Measurements from ENCODE around the gene ARIH1. TPM values are rescaled to one million over a fixed set of nuclear protein-coding genes. Genes with fewer than 3 reads are reported as not detected.
"Not testable (repeated sequence)": the region's sequence is repeated elsewhere in the genome, so short reads cannot be mapped to it uniquely, and the experiment has no call there.

Gene ARIH1
- total RNA-seq, 1 experiment from 2014 or later: 187 TPM

DNA sequence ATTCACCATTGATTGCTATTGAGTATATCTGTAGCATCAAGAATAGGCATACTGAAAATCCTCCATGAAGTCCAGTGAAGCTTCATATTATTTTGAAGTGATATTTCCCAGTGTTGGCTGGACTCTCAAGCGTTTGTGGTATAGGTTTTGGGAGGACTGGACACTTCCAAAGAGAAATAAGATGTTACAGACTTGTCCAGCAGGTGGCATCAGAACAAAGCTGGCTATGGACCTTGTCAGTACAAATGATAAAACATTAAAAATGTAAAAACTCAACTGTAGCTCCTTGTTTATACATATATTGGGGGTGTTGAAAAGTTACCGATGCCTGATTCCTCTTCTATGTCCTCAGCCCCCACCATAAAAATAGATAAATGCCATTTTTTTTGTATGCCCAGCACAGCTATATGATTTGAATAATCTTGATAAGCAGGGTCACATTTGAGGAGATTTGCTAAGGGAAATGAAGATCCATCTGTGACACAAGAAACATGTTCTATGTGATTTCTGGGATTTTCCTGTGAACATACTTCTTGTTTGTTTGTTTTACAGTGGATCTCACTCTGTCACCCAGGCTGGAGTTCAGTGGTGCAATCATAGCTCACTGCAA, 125.8 kb downstream of the ARIH1 start:
- H3K27ac ChIP-seq (ENCODE audit: low read depth, low read length, poor library complexity, severe bottlenecking): no peak overlapping the region
- H3K9me3 ChIP-seq (ENCODE audit: low read depth, low read length, poor library complexity, severe bottlenecking): no peaks in the 10 kb centered on the region
- ChIA-PET CTCF (interaction anchor here (0.5 to 1.2 kb wide), 7 partner anchors 11 to 287 kb away, joined by 3 to 5 read pairs (median 3); no protein-coding TSS in a partner anchor), POLR2A (ENCODE audit: low non-redundant PET) (no interaction called here)
- intact Hi-C loops (cut with micrococcal nuclease; ENCODE audit: unreplicated experiment): no loop called here
- no peak for TF ChIP-seq EZH2 (IDR thresholded peaks at IDR 0.05; ENCODE audit: borderline replicate concordance, low read depth, low read length, poor library complexity, severe bottlenecking)
- TF ChIP-seq, protein P1, sequence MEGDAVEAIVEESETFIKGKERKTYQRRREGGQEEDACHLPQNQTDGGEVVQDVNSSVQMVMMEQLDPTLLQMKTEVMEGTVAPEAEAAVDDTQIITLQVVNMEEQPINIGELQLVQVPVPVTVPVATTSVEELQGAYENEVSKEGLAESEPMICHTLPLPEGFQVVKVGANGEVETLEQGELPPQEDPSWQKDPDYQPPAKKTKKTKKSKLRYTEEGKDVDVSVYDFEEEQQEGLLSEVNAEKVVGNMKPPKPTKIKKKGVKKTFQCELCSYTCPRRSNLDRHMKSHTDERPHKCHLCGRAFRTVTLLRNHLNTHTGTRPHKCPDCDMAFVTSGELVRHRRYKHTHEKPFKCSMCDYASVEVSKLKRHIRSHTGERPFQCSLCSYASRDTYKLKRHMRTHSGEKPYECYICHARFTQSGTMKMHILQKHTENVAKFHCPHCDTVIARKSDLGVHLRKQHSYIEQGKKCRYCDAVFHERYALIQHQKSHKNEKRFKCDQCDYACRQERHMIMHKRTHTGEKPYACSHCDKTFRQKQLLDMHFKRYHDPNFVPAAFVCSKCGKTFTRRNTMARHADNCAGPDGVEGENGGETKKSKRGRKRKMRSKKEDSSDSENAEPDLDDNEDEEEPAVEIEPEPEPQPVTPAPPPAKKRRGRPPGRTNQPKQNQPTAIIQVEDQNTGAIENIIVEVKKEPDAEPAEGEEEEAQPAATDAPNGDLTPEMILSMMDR (conservative IDR thresholded peaks at IDR 0.05; ENCODE audit: low read depth, low read length): peak; percentile 79
- no peak overlapping the region for H3K4me3 ChIP-seq (ENCODE audit: low read depth, low read length, poor library complexity, severe bottlenecking)
- H3K4me1 ChIP-seq (ENCODE audit: insufficient read depth, low read length, poor library complexity, severe bottlenecking): no peaks in the 10 kb centered on the region
- BruUV-seq (replicated peaks): no TSS peak
- peak; percentile 60 for DNase-seq (ENCODE audit: low spot score)
- no peaks in the 10 kb centered on the region for H3K36me3 ChIP-seq (ENCODE audit: insufficient read depth, low read length, poor library complexity, severe bottlenecking)
- H3K27me3 ChIP-seq (replicated peaks; ENCODE audit: insufficient read depth, low read depth, low read length, poor library complexity): no peaks in the 10 kb centered on the region

DNA sequence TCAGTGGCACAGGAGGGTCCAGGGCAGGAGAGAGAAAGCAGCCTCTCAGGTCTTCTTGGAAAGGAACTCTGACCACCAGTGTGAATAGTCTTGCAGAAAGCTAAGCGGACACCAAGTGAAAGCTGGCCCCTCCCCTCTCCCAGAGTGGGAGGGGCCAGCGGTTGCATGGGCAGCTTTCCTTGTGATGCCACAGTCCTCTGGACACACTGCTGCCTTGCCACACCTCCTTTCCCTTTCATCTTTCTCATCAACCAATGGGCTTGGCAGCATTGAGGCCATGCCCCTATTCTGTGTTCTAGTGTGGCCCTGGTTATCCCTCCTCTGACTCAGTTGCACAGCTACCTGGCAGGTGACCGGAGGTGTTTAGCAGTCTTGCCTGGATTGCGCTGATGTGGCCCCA, 130.7 kb downstream of the ARIH1 start:
- Histone ChIP-seq H3K4me3 (ENCODE audit: low read depth, low read length, poor library complexity, severe bottlenecking) (no peak overlapping the region), H3K36me3 (ENCODE audit: insufficient read depth, low read length, poor library complexity, severe bottlenecking) (no peaks in the 10 kb centered on the region), H3K9me3 (ENCODE audit: low read depth, low read length, poor library complexity, severe bottlenecking) (no peaks in the 10 kb centered on the region), H3K27ac (ENCODE audit: low read depth, low read length, poor library complexity, severe bottlenecking) (no peak overlapping the region), H3K27me3 (replicated peaks; ENCODE audit: insufficient read depth, low read depth, low read length, poor library complexity) (no peaks in the 10 kb centered on the region), H3K4me1 (ENCODE audit: insufficient read depth, low read length, poor library complexity, severe bottlenecking) (no peaks in the 10 kb centered on the region)
- DNase-seq (ENCODE audit: low spot score): peak; percentile 21
- no peak for TF ChIP-seq EZH2 (IDR thresholded peaks at IDR 0.05; ENCODE audit: borderline replicate concordance, low read depth, low read length, poor library complexity, severe bottlenecking)
- ChIA-PET POLR2A (ENCODE audit: low non-redundant PET) (no interaction called here), CTCF (no interaction called here)
- intact Hi-C loops (cut with micrococcal nuclease; ENCODE audit: unreplicated experiment): no loop called here
- BruUV-seq (replicated peaks): no TSS peak

DNA sequence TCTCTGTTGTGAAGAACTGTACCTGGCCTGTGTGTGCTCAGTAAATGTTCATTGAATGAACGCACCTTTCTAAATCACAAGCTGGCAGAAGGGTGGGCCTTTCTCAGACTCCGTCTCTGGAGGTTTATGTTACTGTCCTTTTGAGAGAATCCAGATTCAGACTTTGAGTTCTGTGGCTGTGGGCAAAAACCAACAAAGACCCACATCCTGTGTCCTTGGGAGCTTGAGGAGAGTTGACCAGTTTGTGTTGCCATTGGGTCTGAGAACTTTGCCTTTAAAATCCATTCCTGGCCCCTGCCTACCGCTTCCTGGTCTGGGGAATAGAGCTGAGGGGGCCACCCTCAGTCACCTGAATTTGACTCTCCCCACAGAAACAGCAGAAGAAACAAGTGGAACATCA, 134.0 kb downstream of the ARIH1 start:
- DNase-seq (ENCODE audit: low spot score); CTCF ChIA-PET: not testable (repeated sequence)

DNA sequence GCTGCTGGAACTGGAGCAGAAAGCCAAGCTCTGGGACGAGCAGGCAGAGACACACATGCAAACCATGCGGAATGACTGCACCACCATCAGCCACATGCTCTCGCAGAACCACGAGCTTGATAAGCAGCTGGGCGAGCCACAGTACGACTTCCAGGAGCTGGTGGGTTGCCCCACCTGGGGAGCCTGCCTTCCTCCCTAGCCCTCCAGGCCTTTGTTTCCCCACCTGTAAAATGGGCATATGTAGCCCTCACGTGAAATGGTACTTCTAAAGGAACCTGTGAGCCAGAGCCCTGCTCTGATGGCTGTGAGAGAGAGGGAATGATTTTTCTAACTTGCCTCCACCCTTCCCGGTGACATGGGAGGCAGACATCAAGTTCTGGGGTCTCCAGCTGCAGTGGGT, 135.7 kb downstream of the ARIH1 start:
- Histone ChIP-seq H3K4me1 (ENCODE audit: insufficient read depth, low read length, poor library complexity, severe bottlenecking) (no peaks in the 10 kb centered on the region), H3K9me3 (ENCODE audit: low read depth, low read length, poor library complexity, severe bottlenecking) (no peaks in the 10 kb centered on the region), H3K36me3 (ENCODE audit: insufficient read depth, low read length, poor library complexity, severe bottlenecking) (no peaks in the 10 kb centered on the region), H3K27me3 (replicated peaks; ENCODE audit: insufficient read depth, low read depth, low read length, poor library complexity) (no peaks in the 10 kb centered on the region), H3K27ac (ENCODE audit: low read depth, low read length, poor library complexity, severe bottlenecking) (no peak overlapping the region), H3K4me3 (ENCODE audit: low read depth, low read length, poor library complexity, severe bottlenecking) (no peak overlapping the region)
- POLR2A ChIA-PET (ENCODE audit: low non-redundant PET): no interaction called here
- BruUV-seq (replicated peaks): no TSS peak
- CTCF ChIA-PET: no interaction called here
- intact Hi-C loops (cut with micrococcal nuclease; ENCODE audit: unreplicated experiment): no loop called here
- TF ChIP-seq, protein P1 (conservative IDR thresholded peaks at IDR 0.05; ENCODE audit: low read depth, low read length): no peak
- TF ChIP-seq EZH2 (IDR thresholded peaks at IDR 0.05; ENCODE audit: borderline replicate concordance, low read depth, low read length, poor library complexity, severe bottlenecking): no peak
- DNase-seq (ENCODE audit: low spot score): no peak

More for the DNA sequence above, 134.0 kb downstream of the ARIH1 start:
- H3K36me3 ChIP-seq (ENCODE audit: insufficient read depth, low read length, poor library complexity, severe bottlenecking); H3K9me3 ChIP-seq (ENCODE audit: low read depth, low read length, poor library complexity, severe bottlenecking); H3K4me1 ChIP-seq (ENCODE audit: insufficient read depth, low read length, poor library complexity, severe bottlenecking); H3K27ac ChIP-seq (ENCODE audit: low read depth, low read length, poor library complexity, severe bottlenecking); intact Hi-C loops (cut with micrococcal nuclease; ENCODE audit: unreplicated experiment); H3K27me3 ChIP-seq (replicated peaks; ENCODE audit: insufficient read depth, low read depth, low read length, poor library complexity); H3K4me3 ChIP-seq (ENCODE audit: low read depth, low read length, poor library complexity, severe bottlenecking); POLR2A ChIA-PET (ENCODE audit: low non-redundant PET); BruUV-seq (replicated peaks): not testable (repeated sequence)

DNA sequence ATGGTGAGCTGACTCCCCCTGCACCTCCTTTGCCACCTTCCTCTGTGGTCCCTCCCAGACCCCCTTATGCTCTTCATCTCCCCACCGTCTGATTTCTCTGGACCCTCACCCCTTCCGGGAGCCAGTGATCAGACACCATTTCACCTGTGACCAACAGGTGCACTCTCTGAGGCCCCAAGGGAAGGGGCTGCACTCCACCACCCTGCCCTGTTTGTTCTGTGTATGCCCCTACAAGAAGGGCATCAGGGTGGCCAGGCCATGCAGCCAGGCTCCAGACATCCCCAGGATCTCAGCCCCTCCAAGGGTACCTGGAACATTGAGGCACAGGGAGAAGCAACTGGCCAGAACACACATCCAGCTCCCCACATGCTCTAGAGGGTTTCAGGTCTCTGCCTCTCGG, 138.2 kb downstream of the ARIH1 start:
- POLR2A ChIA-PET (ENCODE audit: low non-redundant PET); H3K4me3 ChIP-seq (ENCODE audit: low read depth, low read length, poor library complexity, severe bottlenecking); CTCF ChIA-PET; H3K4me1 ChIP-seq (ENCODE audit: insufficient read depth, low read length, poor library complexity, severe bottlenecking); H3K27me3 ChIP-seq (replicated peaks; ENCODE audit: insufficient read depth, low read depth, low read length, poor library complexity); H3K9me3 ChIP-seq (ENCODE audit: low read depth, low read length, poor library complexity, severe bottlenecking); BruUV-seq (replicated peaks); H3K36me3 ChIP-seq (ENCODE audit: insufficient read depth, low read length, poor library complexity, severe bottlenecking); DNase-seq (ENCODE audit: low spot score); intact Hi-C loops (cut with micrococcal nuclease; ENCODE audit: unreplicated experiment); H3K27ac ChIP-seq (ENCODE audit: low read depth, low read length, poor library complexity, severe bottlenecking): not testable (repeated sequence)

Data from A673 (cell line).